Colonic mucosa (tissue), 4 donors: ENCODE results near the gene CYLD. TPM values are rescaled to one million over a fixed set of nuclear protein-coding genes. Genes with fewer than 3 reads are reported as not detected.

Source experiments
- DNase-seq: peaks from one replicate; pipeline ENCODE4 v3.0.0-alpha.2; 2020
- H3K27ac ChIP-seq: fragments of 200-600 bp; one replicate; pipeline ENCODE4 v1.8.0; 2021
- H3K27me3 ChIP-seq: fragments of 200-600 bp; one replicate; pipeline ENCODE4 v1.8.0; 2021
- H3K36me3 ChIP-seq: fragments of 200-600 bp; one replicate; pipeline ENCODE4 v1.8.0; 2021
- H3K4me1 ChIP-seq: fragments of 200-600 bp; one replicate; pipeline ENCODE4 v1.8.0; 2021; ENCODE audit warnings: mild to moderate bottlenecking
- H3K4me3 ChIP-seq: fragments of 200-600 bp; one replicate; pipeline ENCODE4 v1.8.0; 2021
- H3K9ac ChIP-seq, 2 donors: one replicate each; pipeline ENCODE4 v1.7.0; 2013; ENCODE audit warnings: control low read depth in 2 of 2, low read depth in 2 of 2, low read length in 2 of 2
- H3K9me3 ChIP-seq: fragments of 200-600 bp; one replicate; pipeline ENCODE4 v1.8.0; 2021
- CTCF ChIP-seq: fragments of 200-600 bp; IDR thresholded peaks from one replicate; pipeline ENCODE4 v1.8.0; 2022; ENCODE audit warnings: antibody characterized with exemption, mild to moderate bottlenecking
- intact Hi-C: fragments of 100-400 bp; cut with DNase I; formaldehyde crosslinking; loops from one replicate; pipeline ENCODE4 v1.14.1; 2022
- total RNA-seq, 2 donors: library from RNA; stranded (reverse); fragmentation: NEBNext Ultra II Directional in 1 of 2; extraction: Animal tissue kit (Norgen Biotek cat#: 25700) in 1 of 2; gene quantifications; one replicate each; pipeline ENCODE4 v1.2.1, GENCODE V29; 2021
- donor health status: healthy.
- donor health status: DM: no; HTN: no; CAD: no.
- donor health status: DM: no; HTN: no; CAD: no.

The CYLD gene
- total RNA-seq, 2 donors from 2014 or later = 15.8 to 31.5 TPM

- H3K9ac ChIP-seq = no peak overlapping the region
- TF ChIP-seq CTCF = no peak
- intact Hi-C loops = no loop called here
- no peaks in the 10 kb centered on the region for H3K9me3 ChIP-seq
- H3K4me1 ChIP-seq = no peaks in the 10 kb centered on the region
- DNase-seq = no peak
- H3K36me3 ChIP-seq = no peaks in the 10 kb centered on the region
- no peak overlapping the region for H3K27ac ChIP-seq
- no peak overlapping the region for H3K4me3 ChIP-seq
- no peaks in the 10 kb centered on the region for H3K27me3 ChIP-seq
Observed at GRCh38 chr16:50821586-50821985, 79.7 kb downstream of the CYLD start.

GRCh38 chr16:50822671-50823070 is 80.8 kb downstream of the CYLD start:
- no peaks in the 10 kb centered on the region for H3K36me3 ChIP-seq
- intact Hi-C loops = no loop called here
- H3K9me3 ChIP-seq = no peaks in the 10 kb centered on the region
- no peak overlapping the region for H3K4me3 ChIP-seq
- DNase-seq = no peak
- H3K27me3 ChIP-seq = no peaks in the 10 kb centered on the region
- no peaks in the 10 kb centered on the region for H3K4me1 ChIP-seq
- no peak for TF ChIP-seq CTCF
- H3K27ac ChIP-seq = no peak overlapping the region
- H3K9ac ChIP-seq = no peak overlapping the region

GRCh38 chr16:50826797-50827316 is 85.0 kb downstream of the CYLD start:
- H3K36me3 ChIP-seq = no peaks in the 10 kb centered on the region
- intact Hi-C loops = no loop called here
- no peaks in the 10 kb centered on the region for H3K4me1 ChIP-seq
- TF ChIP-seq CTCF = no peak
- H3K9ac ChIP-seq = no peak overlapping the region
- DNase-seq = no peak
- no peaks in the 10 kb centered on the region for H3K9me3 ChIP-seq
- no peaks in the 10 kb centered on the region for H3K27me3 ChIP-seq
- H3K4me3 ChIP-seq = no peak overlapping the region
- H3K27ac ChIP-seq = no peak overlapping the region

DNA sequence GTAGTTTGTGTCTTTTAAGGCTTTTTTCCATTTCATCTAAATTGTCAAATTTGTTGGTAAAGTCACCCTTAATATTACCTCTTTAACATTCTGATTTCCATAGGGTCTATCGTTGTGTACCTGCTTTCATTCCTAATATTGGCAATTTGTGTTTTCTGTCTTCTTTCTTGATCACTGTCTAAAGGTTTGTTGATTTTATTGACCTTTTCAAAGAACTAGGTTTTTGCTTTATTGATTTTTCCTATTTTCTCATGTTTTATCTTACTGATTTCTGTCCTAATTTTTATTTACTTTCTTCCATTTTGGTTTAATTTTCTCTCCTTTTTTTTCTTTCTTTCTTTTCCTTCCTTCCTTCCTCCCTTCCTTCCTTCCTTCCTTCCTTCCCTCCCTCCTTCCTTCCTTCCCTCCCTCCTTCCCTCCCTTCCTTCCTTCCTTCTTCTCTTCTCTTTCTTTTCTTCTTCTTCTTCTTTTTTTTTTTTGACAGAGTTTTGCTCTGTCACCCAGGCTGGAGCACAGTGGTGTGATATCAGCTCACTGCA is 86.3 kb downstream of the CYLD start:
- DNase-seq = no peak
- no peak overlapping the region for H3K9ac ChIP-seq
- intact Hi-C loops = no loop called here
- no peak overlapping the region for H3K27ac ChIP-seq
- no peaks in the 10 kb centered on the region for H3K36me3 ChIP-seq
- no peak for TF ChIP-seq CTCF
- no peak overlapping the region for H3K4me3 ChIP-seq
- no peaks in the 10 kb centered on the region for H3K27me3 ChIP-seq
- H3K4me1 ChIP-seq = no peaks in the 10 kb centered on the region
- H3K9me3 ChIP-seq = no peaks in the 10 kb centered on the region

GRCh38 chr16:50830698-50831097 is 88.8 kb downstream of the CYLD start:
- TF ChIP-seq CTCF = no peak
- Histone ChIP-seq H3K36me3 (no peaks in the 10 kb centered on the region), H3K9me3 (no peaks in the 10 kb centered on the region), H3K27me3 (no peaks in the 10 kb centered on the region), H3K4me3 (no peak overlapping the region), H3K27ac (no peak overlapping the region), H3K9ac (no peak overlapping the region), H3K4me1 (no peaks in the 10 kb centered on the region)
- DNase-seq = no peak
- intact Hi-C loops = no loop called here
